SK-N-SH (cell line): ENCODE measurements around the gene SYNPR. TPM values are rescaled to one million over a fixed set of nuclear protein-coding genes. Genes with fewer than 3 reads are reported as not detected.
A peak's percentile ranks its signal among the peaks of the same experiment; 100 is the strongest.

ENCODE experiments used
- CTCF ChIA-PET: fragments of 300-600, 350-600 bp; formaldehyde crosslinking; extraction: SDS; loops from one replicate; lab custom pipeline; 2021; lab: Yijun Ruan, JAX
- POLR2A ChIA-PET: fragments of 350-600 bp; sonication (Branson Sonifier 250); formaldehyde crosslinking; extraction: SDS; loops from one replicate; lab custom pipeline; 2020; ENCODE audit warnings: antibody characterized with exemption, inconsistent platforms; lab: Yijun Ruan, JAX
- DNase-seq: peaks from one replicate; pipeline ENCODE4 v3.0.0; 2012
- H2AFZ ChIP-seq: fragments of 200-600 bp; sonication (generic); 2 replicates; pipeline ENCODE4 v1.8.1; 2016; ENCODE audit warnings: antibody characterized with exemption, mild to moderate bottlenecking, low read depth
- H3F3A ChIP-seq: fragments of 200-600 bp; sonication (generic); replicated peaks from 2 replicates; pipeline ENCODE3; 2016; ENCODE audit warnings: antibody characterized with exemption, mild to moderate bottlenecking; ENCODE audit not compliant: insufficient read depth
- H3K27ac ChIP-seq, 2 experiments: fragments of 200-500 bp in 1 of 2; fragments of 200-600 bp in 1 of 2; sonication (Bioruptor generic) in 1 of 2; sonication (generic), shearing (Covaris generic) in 1 of 2; 2 replicates each; pipeline versions ENCODE4 v1.5.1 to v1.6.1; 2014 to 2016; ENCODE audit warnings: low read depth in 2 of 2, inconsistent platforms in 1 of 2, low read length in 1 of 2, mild to moderate bottlenecking in 1 of 2, mixed read lengths in 1 of 2
- H3K27me3 ChIP-seq: fragments of 200-600 bp; sonication (generic), shearing (Covaris generic); 2 replicates; pipeline ENCODE4 v1.6.1; 2016; ENCODE audit warnings: mixed run types; ENCODE audit not compliant: insufficient read depth
- H3K36me3 ChIP-seq, 2 experiments: fragments of 200-500 bp in 1 of 2; fragments of 200-600 bp in 1 of 2; sonication (Bioruptor generic) in 1 of 2; sonication (generic) in 1 of 2; replicated peaks in 1 of 2; 2 replicates each; pipeline versions ENCODE3 to v1.5.1; 2014 to 2016; ENCODE audit warnings: low read length in 1 of 2, mild to moderate bottlenecking in 1 of 2; ENCODE audit not compliant: insufficient read depth in 2 of 2, control insufficient read depth in 1 of 2
- H3K4me1 ChIP-seq, 2 experiments: fragments of 200-500 bp in 1 of 2; fragments of 200-600 bp in 1 of 2; sonication (Bioruptor generic) in 1 of 2; sonication (generic), shearing (Covaris generic) in 1 of 2; 2 replicates each; pipeline versions ENCODE4 v1.5.1 to v1.6.1; 2014 to 2016; ENCODE audit warnings: low read depth in 1 of 2, low read length in 1 of 2, mixed run types in 1 of 2; ENCODE audit not compliant: insufficient read depth in 2 of 2, control insufficient read depth in 1 of 2
- H3K4me2 ChIP-seq: fragments of 200-600 bp; sonication (generic), shearing (Covaris generic); 2 replicates; pipeline ENCODE4 v1.6.1; 2017; ENCODE audit warnings: mixed run types
- H3K4me3 ChIP-seq, 2 experiments: fragments of 200-500 bp in 1 of 2; fragments of 200-600 bp in 1 of 2; sonication (Bioruptor generic) in 1 of 2; sonication (generic), shearing (Covaris generic) in 1 of 2; 2 replicates each; pipeline versions ENCODE4 v1.5.1 to v1.8.1; 2014 to 2016; ENCODE audit warnings: low read depth in 2 of 2, inconsistent platforms in 1 of 2, low read length in 1 of 2, mild to moderate bottlenecking in 1 of 2, mixed read lengths in 1 of 2, moderate library complexity in 1 of 2
- H3K79me2 ChIP-seq: fragments of 200-600 bp; sonication (generic); 2 replicates; pipeline ENCODE4 v1.8.1; 2017; ENCODE audit warnings: mild to moderate bottlenecking; ENCODE audit not compliant: insufficient read depth
- H3K9ac ChIP-seq: fragments of 200-600 bp; sonication (generic); 2 replicates; pipeline ENCODE4 v1.6.1; 2017; ENCODE audit warnings: mixed run types
- H3K9me2 ChIP-seq: fragments of 200-600 bp; sonication (generic); 2 replicates; pipeline ENCODE4 v1.6.1; 2017; ENCODE audit warnings: mixed run types
- H3K9me3 ChIP-seq: fragments of 200-600 bp; sonication (generic); 2 replicates; pipeline ENCODE4 v1.6.1; 2017; ENCODE audit warnings: mixed run types, mild to moderate bottlenecking, moderate library complexity
- H4K20me1 ChIP-seq: fragments of 200-600 bp; sonication (generic); 2 replicates; pipeline ENCODE4 v1.6.1; 2017; ENCODE audit warnings: mild to moderate bottlenecking, mixed run types; ENCODE audit not compliant: insufficient read depth
- EP300 ChIP-seq, 2 experiments: IDR thresholded peaks; 2 replicates each; pipeline versions ENCODE4 v1.4.0 to v1.6.1; 2012; ENCODE audit warnings: borderline replicate concordance in 1 of 2, low read depth in 1 of 2, low read length in 1 of 2
- EZH2phosphoT487 ChIP-seq: fragments of 200-600 bp; sonication (generic); IDR thresholded peaks from 2 replicates; pipeline ENCODE4 v1.6.1; 2017; ENCODE audit warnings: low read depth, mixed run types, mild to moderate bottlenecking, antibody characterized with exemption, moderate library complexity, borderline replicate concordance
- FOXJ3 ChIP-seq: sonication (generic); formaldehyde crosslinking; IDR thresholded peaks from 2 replicates; pipeline ENCODE4 v1.5.1; 2020; ENCODE audit warnings: mild to moderate bottlenecking, missing genetic modification reagents
- FOXM1 ChIP-seq: IDR thresholded peaks from 2 replicates; pipeline ENCODE4 v1.4.0; 2012; ENCODE audit warnings: low read depth, mild to moderate bottlenecking
- GABPA ChIP-seq: IDR thresholded peaks from 2 replicates; pipeline ENCODE4 v1.4.0; 2012; ENCODE audit warnings: low read depth, mild to moderate bottlenecking
- GATA2 ChIP-seq: sonication (generic); formaldehyde crosslinking; IDR thresholded peaks from 2 replicates; pipeline ENCODE4 v1.5.0; 2020; ENCODE audit warnings: mild to moderate bottlenecking, missing genetic modification reagents
- JUND ChIP-seq: IDR thresholded peaks from 2 replicates; pipeline ENCODE4 v1.4.0; 2012
- MEF2A ChIP-seq: IDR thresholded peaks from 2 replicates; pipeline ENCODE4 v1.4.0; 2012; ENCODE audit warnings: low read depth, borderline replicate concordance
- MXI1 ChIP-seq: IDR thresholded peaks from 2 replicates; pipeline ENCODE4 v1.6.1; 2012; ENCODE audit warnings: mild to moderate bottlenecking, low read depth, low read length, improper control_type of control experiment
- RAD21 ChIP-seq: IDR thresholded peaks from 2 replicates; pipeline ENCODE4 v1.6.1; 2012; ENCODE audit warnings: mild to moderate bottlenecking, low read length
- RCOR1 ChIP-seq: fragments of 150-350 bp; IDR thresholded peaks from 2 replicates; pipeline ENCODE4 v1.6.1; 2017; ENCODE audit warnings: antibody characterized with exemption, low read length
- RFX5 ChIP-seq: IDR thresholded peaks from 2 replicates; pipeline ENCODE4 v1.6.1; 2012; ENCODE audit warnings: mild to moderate bottlenecking, improper control_type of control experiment, low read length
- RXRA ChIP-seq: IDR thresholded peaks from 2 replicates; pipeline ENCODE4 v1.4.0; 2012; ENCODE audit warnings: low read depth, mild to moderate bottlenecking, borderline replicate concordance
- SMC3 ChIP-seq: IDR thresholded peaks from 2 replicates; pipeline ENCODE4 v1.6.1; 2012; ENCODE audit warnings: low read depth, low read length, improper control_type of control experiment
- TCF12 ChIP-seq: IDR thresholded peaks from 2 replicates; pipeline ENCODE4 v1.4.0; 2012
- USF2 ChIP-seq: fragments of 150-350 bp; IDR thresholded peaks from 2 replicates; pipeline ENCODE4 v1.6.1; 2017; ENCODE audit warnings: antibody characterized with exemption, low read length, low read depth, borderline replicate concordance
- YY1 ChIP-seq: IDR thresholded peaks from 2 replicates; pipeline ENCODE4 v1.4.0; 2012; ENCODE audit warnings: low read depth, mild to moderate bottlenecking
- WGBS: methylation state at CpG from one replicate; pipeline ENCODE4 v1.1.6; 2017; ENCODE audit warnings: low lambda C conversion rate; 5-methylcytosine and 5-hydroxymethylcytosine counted together
- polyA plus RNA-seq, 3 experiments: library from polyadenylated mRNA; depleted of rRNA; stranded (reverse); fragments of >200 nt; gene quantifications; 2 replicates each; pipeline ENCODE4 v1.2.3, GENCODE V29; 2012
- TF ChIP-seq, protein P1 (sequence below): IDR thresholded peaks from 2 replicates; pipeline ENCODE4; 2012
- TF ChIP-seq, protein P2 (sequence below): fragments of 200-600 bp; sonication (generic); IDR thresholded peaks from 2 replicates; pipeline ENCODE4 v1.6.1; 2017; ENCODE audit warnings: antibody characterized with exemption, mild to moderate bottlenecking, moderate library complexity

Gene SYNPR
- polyA plus RNA-seq, 1 of the 3 experiments (the other 2 are of a cell fraction), result not detected

GRCh38 chr3:63519426-63519825, 241.3 kb downstream of the SYNPR start:
- Histone ChIP-seq H2AFZ (no peak overlapping the region), H3K27me3 (no peaks in the 10 kb centered on the region; the same call in 1 of the 2 replicates), H4K20me1 (no peaks in the 10 kb centered on the region), H3K9me3 (no peaks in the 10 kb centered on the region), H3K27ac (no peak overlapping the region), H3K9ac (no peak overlapping the region), H3K79me2 (no peaks in the 10 kb centered on the region), H3K4me2 (no peak overlapping the region), H3K9me2 (no peaks in the 10 kb centered on the region), H3F3A (no peaks in the 10 kb centered on the region), H3K4me3 (no peak overlapping the region), H3K4me1 (no peaks in the 10 kb centered on the region), H3K36me3 (no peaks in the 10 kb centered on the region)
- 40% methylated on average over 3 of the region's 3 CpGs for WGBS
- ChIA-PET POLR2A (no interaction called here), CTCF (no interaction called here)
- TF ChIP-seq RAD21, result no peak
- no peak for TF ChIP-seq GATA2
- TF ChIP-seq SMC3, result no peak
- no peak for TF ChIP-seq USF2
- 0 out of 2 replicates have a peak, but pooled peaks have one; percentile 18 for TF ChIP-seq TCF12
- no peak for TF ChIP-seq MEF2A
- TF ChIP-seq, protein P1, sequence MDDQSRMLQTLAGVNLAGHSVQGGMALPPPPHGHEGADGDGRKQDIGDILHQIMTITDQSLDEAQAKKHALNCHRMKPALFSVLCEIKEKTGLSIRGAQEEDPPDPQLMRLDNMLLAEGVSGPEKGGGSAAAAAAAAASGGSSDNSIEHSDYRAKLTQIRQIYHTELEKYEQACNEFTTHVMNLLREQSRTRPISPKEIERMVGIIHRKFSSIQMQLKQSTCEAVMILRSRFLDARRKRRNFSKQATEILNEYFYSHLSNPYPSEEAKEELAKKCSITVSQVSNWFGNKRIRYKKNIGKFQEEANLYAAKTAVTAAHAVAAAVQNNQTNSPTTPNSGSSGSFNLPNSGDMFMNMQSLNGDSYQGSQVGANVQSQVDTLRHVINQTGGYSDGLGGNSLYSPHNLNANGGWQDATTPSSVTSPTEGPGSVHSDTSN, result peak; percentile 57
- TF ChIP-seq MXI1, result no peak
- DNase-seq, result no peak

DNA sequence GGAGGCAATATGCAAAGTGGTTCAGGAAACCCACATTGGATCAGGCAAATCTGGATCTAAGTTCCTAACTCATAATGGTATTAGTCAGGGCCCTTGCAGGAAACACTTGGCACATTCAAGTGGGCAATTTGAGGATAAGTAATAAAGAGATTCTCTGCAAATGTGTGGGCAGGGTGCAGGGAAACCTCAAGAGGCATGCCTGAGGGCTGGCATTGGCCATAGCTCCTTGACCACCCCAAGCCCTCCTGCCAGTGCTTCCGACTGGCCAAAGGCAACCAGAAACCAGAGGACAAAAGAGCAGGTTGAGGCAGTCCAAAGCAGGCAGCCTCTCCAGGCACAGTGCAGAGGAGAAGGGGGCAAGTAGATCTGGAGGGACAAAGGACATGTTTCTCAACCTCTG, 243.5 kb downstream of the SYNPR start:
- ChIA-PET CTCF (no interaction called here), POLR2A (no interaction called here)
- Histone ChIP-seq H3K4me1 (no peaks in the 10 kb centered on the region), H3K4me3 (no peak overlapping the region), H3F3A (no peaks in the 10 kb centered on the region), H4K20me1 (no peaks in the 10 kb centered on the region), H3K79me2 (no peaks in the 10 kb centered on the region), H3K9me2 (no peaks in the 10 kb centered on the region), H3K9ac (no peak overlapping the region), H3K36me3 (no peaks in the 10 kb centered on the region), H3K4me2 (no peak overlapping the region), H2AFZ (no peak overlapping the region), H3K27ac (no peak overlapping the region), H3K9me3 (no peaks in the 10 kb centered on the region), H3K27me3 (no peaks in the 10 kb centered on the region; the same call in 1 of the 2 replicates)
- WGBS, result 29% methylated on average over 1 of the region's 1 CpG
- DNase-seq, result no peak
- TF ChIP-seq RAD21 (no peak), GABPA (no peak), YY1 (no peak), RXRA (no peak), SMC3 (no peak), FOXJ3 (CRISPR knock-in tag) (no peak), GATA2 (no peak), EP300 (IDR thresholded peaks at IDR 0.05; ENCODE audit: borderline replicate concordance in 1 of 2, low read depth in 1 of 2, low read length in 1 of 2) (no peak), RCOR1 (no peak), FOXM1 (no peak), JUND (no peak), TCF12 (no peak), EZH2phosphoT487 (no peak), RFX5 (no peak)
- TF ChIP-seq, protein P2, sequence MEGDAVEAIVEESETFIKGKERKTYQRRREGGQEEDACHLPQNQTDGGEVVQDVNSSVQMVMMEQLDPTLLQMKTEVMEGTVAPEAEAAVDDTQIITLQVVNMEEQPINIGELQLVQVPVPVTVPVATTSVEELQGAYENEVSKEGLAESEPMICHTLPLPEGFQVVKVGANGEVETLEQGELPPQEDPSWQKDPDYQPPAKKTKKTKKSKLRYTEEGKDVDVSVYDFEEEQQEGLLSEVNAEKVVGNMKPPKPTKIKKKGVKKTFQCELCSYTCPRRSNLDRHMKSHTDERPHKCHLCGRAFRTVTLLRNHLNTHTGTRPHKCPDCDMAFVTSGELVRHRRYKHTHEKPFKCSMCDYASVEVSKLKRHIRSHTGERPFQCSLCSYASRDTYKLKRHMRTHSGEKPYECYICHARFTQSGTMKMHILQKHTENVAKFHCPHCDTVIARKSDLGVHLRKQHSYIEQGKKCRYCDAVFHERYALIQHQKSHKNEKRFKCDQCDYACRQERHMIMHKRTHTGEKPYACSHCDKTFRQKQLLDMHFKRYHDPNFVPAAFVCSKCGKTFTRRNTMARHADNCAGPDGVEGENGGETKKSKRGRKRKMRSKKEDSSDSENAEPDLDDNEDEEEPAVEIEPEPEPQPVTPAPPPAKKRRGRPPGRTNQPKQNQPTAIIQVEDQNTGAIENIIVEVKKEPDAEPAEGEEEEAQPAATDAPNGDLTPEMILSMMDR, result no peak
